ENCODE results near the gene SNRPN.

DNA sequence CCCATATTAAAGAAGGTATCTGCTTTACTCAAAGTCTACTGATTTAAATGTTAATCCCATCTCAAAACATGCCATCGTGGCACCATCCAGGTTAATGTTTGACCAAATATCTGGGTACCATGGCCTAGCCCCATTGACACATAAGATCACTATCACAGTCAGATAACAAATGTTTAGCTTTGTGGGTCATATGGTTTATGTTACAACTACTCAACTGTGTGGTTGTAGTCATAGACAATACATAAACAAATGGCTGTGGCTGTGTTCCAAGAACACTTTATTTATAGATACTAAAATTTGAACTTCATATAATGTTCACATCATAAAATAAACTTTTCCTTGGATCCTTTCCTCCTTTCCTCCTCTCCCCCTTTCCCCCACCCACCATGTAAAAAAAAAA is 9.8 kb upstream of the SNRPN start:
- TF ChIP-seq CTCF (IDR thresholded peaks at IDR 0.05; ENCODE audit: low read length) (no peak), EZH2 (optimal IDR thresholded peaks at IDR 0.05; ENCODE audit: low read depth, low read length) (no peak)

Measured in MM.1S (cell line).